ENCODE data around the gene DYRK1A.

GRCh38 chr21:37535672-37536071 lies 169.1 kb downstream of the DYRK1A start:
- no peak for TF ChIP-seq CTCF (IDR thresholded peaks at IDR 0.05)
- no peak for TF ChIP-seq EZH2 (IDR thresholded peaks at IDR 0.05)
- no peak for TF ChIP-seq EZH2phosphoT487 (IDR thresholded peaks at IDR 0.05)

All from neural progenitor cell (in vitro differentiated cells).